ENCODE measurements around the gene MAP3K15.
A peak's percentile ranks its signal among the peaks of the same experiment; 100 is the strongest.

The MAP3K15 gene

DNA sequence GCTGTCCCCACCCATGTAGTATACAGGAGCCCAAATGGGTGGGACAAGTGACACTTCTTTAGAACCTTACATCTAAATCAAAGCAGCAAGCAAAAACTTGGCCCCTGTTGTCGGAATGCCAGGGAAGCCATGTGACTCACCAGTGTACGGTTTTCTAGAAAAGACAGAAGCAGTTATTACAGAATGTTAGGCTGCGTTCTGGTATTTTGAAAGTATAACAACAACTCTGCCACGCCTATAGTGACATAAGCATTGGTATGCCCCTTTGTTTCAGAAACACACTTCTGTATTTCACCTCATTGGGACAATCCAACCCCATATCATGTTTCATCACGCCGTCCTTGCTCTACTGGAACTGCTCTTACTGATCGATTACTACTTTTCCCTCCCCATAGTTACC, 156.8 kb downstream of the MAP3K15 start:
- TF ChIP-seq, protein P1, sequence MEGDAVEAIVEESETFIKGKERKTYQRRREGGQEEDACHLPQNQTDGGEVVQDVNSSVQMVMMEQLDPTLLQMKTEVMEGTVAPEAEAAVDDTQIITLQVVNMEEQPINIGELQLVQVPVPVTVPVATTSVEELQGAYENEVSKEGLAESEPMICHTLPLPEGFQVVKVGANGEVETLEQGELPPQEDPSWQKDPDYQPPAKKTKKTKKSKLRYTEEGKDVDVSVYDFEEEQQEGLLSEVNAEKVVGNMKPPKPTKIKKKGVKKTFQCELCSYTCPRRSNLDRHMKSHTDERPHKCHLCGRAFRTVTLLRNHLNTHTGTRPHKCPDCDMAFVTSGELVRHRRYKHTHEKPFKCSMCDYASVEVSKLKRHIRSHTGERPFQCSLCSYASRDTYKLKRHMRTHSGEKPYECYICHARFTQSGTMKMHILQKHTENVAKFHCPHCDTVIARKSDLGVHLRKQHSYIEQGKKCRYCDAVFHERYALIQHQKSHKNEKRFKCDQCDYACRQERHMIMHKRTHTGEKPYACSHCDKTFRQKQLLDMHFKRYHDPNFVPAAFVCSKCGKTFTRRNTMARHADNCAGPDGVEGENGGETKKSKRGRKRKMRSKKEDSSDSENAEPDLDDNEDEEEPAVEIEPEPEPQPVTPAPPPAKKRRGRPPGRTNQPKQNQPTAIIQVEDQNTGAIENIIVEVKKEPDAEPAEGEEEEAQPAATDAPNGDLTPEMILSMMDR (IDR thresholded peaks at IDR 0.05; ENCODE audit: low read length, missing control alignments), result no peak
- no peak for DNase-seq (ENCODE audit: low read depth)
- no peak overlapping the region for H3K4me3 ChIP-seq (replicated peaks; ENCODE audit: low read depth, low read length)

GRCh38 chrX:19354625-19355024, 160.7 kb downstream of the MAP3K15 start:
- no peak overlapping the region for H3K4me3 ChIP-seq (replicated peaks; ENCODE audit: low read depth, low read length)
- TF ChIP-seq, protein P1 (IDR thresholded peaks at IDR 0.05; ENCODE audit: low read length, missing control alignments), result no peak
- DNase-seq (ENCODE audit: low read depth), result no peak

DNA sequence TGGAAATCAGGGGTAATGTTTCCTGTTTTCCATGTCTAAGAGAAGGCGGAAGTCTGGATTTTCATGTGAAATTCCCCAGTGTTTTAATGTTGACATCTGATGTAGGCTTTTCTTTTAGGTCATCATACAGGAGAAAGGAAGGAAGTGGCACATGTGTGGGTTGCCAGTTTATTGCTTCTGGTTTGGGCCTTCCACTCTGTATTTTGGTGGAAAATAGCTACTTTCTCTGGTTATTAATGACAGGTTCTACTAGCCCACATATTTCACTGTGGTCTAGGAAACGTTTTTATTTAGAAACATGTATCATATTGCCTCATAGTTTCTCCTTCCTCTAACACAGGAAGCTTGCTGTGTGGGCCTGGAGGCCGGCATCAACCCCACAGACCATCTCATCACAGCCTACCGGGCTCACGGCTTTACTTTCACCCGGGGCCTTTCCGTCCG, 164.3 kb downstream of the MAP3K15 start:
- TF ChIP-seq, protein P1 (IDR thresholded peaks at IDR 0.05; ENCODE audit: low read length, missing control alignments), result no peak
- DNase-seq (ENCODE audit: low read depth), result no peak
- H3K4me3 ChIP-seq (replicated peaks; ENCODE audit: low read depth, low read length), result no peak overlapping the region

DNA sequence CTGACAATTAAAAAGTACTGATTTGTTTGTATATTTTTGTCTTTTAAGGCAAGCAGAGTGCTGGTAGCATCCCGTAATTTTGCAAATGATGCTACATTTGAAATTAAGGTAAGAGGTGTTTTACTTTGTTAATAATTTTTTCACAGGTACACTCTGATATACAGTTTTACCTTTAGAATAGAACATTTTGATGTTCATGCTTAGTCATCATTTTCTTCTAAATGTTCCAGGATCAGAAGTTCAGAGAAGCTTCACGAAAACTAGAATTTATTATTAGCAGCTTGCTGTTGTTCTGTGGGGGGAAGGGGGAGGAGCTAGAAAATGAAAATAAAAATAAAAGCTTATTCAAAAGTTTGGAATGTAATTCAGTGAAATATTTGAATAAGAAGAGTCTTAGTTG, 166.0 kb downstream of the MAP3K15 start:
- H3K4me3 ChIP-seq (replicated peaks; ENCODE audit: low read depth, low read length), result no peak overlapping the region
- no peak for DNase-seq (ENCODE audit: low read depth)
- TF ChIP-seq, protein P1 (IDR thresholded peaks at IDR 0.05; ENCODE audit: low read length, missing control alignments), result no peak

DNA sequence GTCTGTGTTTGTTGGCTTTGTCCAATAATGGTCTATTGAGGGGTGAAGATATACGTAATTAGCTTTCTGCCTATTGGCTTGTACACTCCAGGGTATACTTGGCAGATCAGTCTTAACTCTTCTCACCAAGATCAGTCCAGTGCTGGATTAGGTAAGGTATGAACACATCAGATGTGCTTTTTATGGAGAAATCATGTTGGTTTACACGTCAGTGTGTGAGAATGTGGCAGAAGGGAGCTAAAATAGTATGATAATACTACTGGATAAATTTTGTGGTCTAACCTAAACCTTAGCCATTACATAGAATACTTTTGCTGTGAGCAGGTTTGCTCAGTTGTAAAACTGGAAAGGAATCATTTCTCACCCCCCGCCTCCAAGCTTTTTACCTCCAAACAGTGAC, 167.4 kb downstream of the MAP3K15 start:
- DNase-seq (ENCODE audit: low read depth), result no peak
- TF ChIP-seq, protein P1 (IDR thresholded peaks at IDR 0.05; ENCODE audit: low read length, missing control alignments), result no peak
- no peak overlapping the region for H3K4me3 ChIP-seq (replicated peaks; ENCODE audit: low read depth, low read length)

GRCh38 chrX:19344661-19345060, 170.6 kb downstream of the MAP3K15 start:
- DNase-seq (ENCODE audit: low read depth), result no peak
- TF ChIP-seq, protein P1 (IDR thresholded peaks at IDR 0.05; ENCODE audit: low read length, missing control alignments), result no peak
- peak overlapping the region; percentile 71 for H3K4me3 ChIP-seq (replicated peaks; ENCODE audit: low read depth, low read length)

All from fibroblast of pulmonary artery (primary cell).